Parathyroid adenoma (tissue), 2 donors: Measurements from ENCODE around the gene DENND5B.

Experiments
- H2AFZ ChIP-seq: fragments of 300-600 bp; sonication (generic); one replicate; pipeline ENCODE4 v1.7.0; 2017; ENCODE audit warnings: antibody characterized with exemption, mild to moderate bottlenecking
- H3K27ac ChIP-seq: fragments of 300-600 bp; sonication (generic); one replicate; pipeline ENCODE4 v1.7.0; 2017
- H3K27me3 ChIP-seq: fragments of 300-600 bp; sonication (generic); one replicate; pipeline ENCODE4 v1.7.0; 2017; ENCODE audit warnings: low read length; ENCODE audit not compliant: control insufficient read depth, insufficient read depth
- H3K36me3 ChIP-seq: fragments of 300-600 bp; sonication (generic); one replicate; pipeline ENCODE4 v1.7.0; 2017; ENCODE audit warnings: low read length; ENCODE audit not compliant: control insufficient read depth, insufficient read depth
- H3K4me1 ChIP-seq: fragments of 300-600 bp; sonication (generic); one replicate; pipeline ENCODE4 v1.7.0; 2017; ENCODE audit warnings: control low read depth
- H3K4me2 ChIP-seq: fragments of 300-600 bp; sonication (generic); one replicate; pipeline ENCODE4 v1.7.0; 2017; ENCODE audit warnings: low read length
- H3K4me3 ChIP-seq: fragments of 300-600 bp; sonication (generic); one replicate; pipeline ENCODE4 v1.7.0; 2017; ENCODE audit warnings: low read depth, low read length
- H3K79me2 ChIP-seq: fragments of 300-600 bp; sonication (generic); one replicate; pipeline ENCODE4 v1.7.0; 2017; ENCODE audit warnings: control low read depth
- H3K9ac ChIP-seq: fragments of 300-600 bp; sonication (generic); one replicate; pipeline ENCODE4 v1.7.0; 2017; ENCODE audit warnings: mild to moderate bottlenecking
- H3K9me3 ChIP-seq: fragments of 300-600 bp; sonication (generic); one replicate; pipeline ENCODE4 v1.7.0; 2017; ENCODE audit warnings: low read length; ENCODE audit not compliant: control insufficient read depth
- TF ChIP-seq, protein P1 (sequence below): fragments of 300-600 bp; sonication (generic); IDR thresholded peaks from one replicate; pipeline ENCODE4 v1.7.0; 2017; ENCODE audit warnings: antibody characterized with exemption, mild to moderate bottlenecking
- donor health status: primary hyperparathyroidism.

The DENND5B gene

DNA sequence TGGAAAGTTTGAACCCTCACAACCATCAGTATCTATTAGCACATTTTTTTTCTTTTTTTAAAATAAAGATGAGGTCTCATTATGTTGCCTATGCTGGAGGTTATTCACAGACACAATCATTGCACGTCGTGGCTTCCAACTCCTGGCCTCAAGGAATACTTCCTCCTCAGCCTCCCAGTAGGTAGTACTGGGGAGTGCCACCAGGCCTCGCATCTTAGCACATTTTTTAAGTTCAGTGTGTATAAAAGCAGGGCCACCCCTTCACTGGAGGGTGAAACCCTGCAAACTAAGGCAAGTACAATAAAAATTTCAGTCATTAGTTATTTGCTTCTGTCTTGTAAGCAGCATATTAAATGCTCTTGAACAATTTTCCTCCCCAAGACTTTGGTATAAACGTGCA lies 150.8 kb downstream of the DENND5B start:
- Histone ChIP-seq H3K4me3 (no peak overlapping the region), H3K4me2 (no peak overlapping the region), H3K27ac (no peak overlapping the region), H3K9ac (no peak overlapping the region), H3K9me3 (no peaks in the 10 kb centered on the region), H3K27me3 (no peaks in the 10 kb centered on the region), H3K36me3 (no peaks in the 10 kb centered on the region), H3K4me1 (no peaks in the 10 kb centered on the region), H3K79me2 (no peaks in the 10 kb centered on the region), H2AFZ (no peak overlapping the region)
- TF ChIP-seq, protein P1, sequence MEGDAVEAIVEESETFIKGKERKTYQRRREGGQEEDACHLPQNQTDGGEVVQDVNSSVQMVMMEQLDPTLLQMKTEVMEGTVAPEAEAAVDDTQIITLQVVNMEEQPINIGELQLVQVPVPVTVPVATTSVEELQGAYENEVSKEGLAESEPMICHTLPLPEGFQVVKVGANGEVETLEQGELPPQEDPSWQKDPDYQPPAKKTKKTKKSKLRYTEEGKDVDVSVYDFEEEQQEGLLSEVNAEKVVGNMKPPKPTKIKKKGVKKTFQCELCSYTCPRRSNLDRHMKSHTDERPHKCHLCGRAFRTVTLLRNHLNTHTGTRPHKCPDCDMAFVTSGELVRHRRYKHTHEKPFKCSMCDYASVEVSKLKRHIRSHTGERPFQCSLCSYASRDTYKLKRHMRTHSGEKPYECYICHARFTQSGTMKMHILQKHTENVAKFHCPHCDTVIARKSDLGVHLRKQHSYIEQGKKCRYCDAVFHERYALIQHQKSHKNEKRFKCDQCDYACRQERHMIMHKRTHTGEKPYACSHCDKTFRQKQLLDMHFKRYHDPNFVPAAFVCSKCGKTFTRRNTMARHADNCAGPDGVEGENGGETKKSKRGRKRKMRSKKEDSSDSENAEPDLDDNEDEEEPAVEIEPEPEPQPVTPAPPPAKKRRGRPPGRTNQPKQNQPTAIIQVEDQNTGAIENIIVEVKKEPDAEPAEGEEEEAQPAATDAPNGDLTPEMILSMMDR, result no peak

DNA sequence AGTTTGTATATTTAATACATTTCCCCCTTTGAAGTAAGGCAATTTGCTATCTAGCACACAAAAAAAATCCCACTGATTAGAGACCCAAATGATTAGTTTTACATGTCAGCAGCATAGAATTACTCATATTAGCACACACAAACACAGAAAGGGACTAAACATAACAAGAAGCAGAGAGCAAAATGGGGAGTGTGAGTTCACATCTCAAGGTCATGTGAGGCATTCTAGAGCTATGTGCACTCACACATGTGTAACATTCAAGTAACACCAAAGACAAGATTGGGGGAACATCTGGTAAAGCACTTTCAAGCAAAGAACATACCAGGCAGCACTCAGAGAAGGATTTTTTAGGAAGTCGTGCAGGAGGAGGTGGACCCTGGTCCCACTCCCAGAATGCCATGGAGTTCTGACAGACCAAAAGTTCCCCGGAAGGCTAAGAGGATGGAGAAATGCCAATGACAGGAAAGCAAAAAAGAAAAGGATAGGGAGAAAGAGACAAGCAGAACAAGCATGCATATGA lies 159.2 kb downstream of the DENND5B start:
- Histone ChIP-seq H3K4me2 (no peak overlapping the region), H3K4me1 (no peaks in the 10 kb centered on the region), H3K27ac (no peak overlapping the region), H3K79me2 (no peaks in the 10 kb centered on the region), H3K9ac (no peak overlapping the region), H2AFZ (no peak overlapping the region), H3K9me3 (no peaks in the 10 kb centered on the region), H3K27me3 (no peaks in the 10 kb centered on the region), H3K4me3 (no peak overlapping the region), H3K36me3 (no peaks in the 10 kb centered on the region)
- TF ChIP-seq, protein P1, result no peak

- Histone ChIP-seq H3K4me1 (no peaks in the 10 kb centered on the region), H3K36me3 (no peaks in the 10 kb centered on the region)
Observed at GRCh38 chr12:31423405-31423804, 167.5 kb downstream of the DENND5B start.

GRCh38 chr12:31412292-31412801 lies 178.6 kb downstream of the DENND5B start:
- TF ChIP-seq, protein P1, result no peak
- Histone ChIP-seq H2AFZ (no peak overlapping the region), H3K4me3 (no peak overlapping the region), H3K27me3 (no peaks in the 10 kb centered on the region), H3K27ac (no peak overlapping the region), H3K79me2 (no peaks in the 10 kb centered on the region), H3K9me3 (no peaks in the 10 kb centered on the region), H3K4me1 (no peaks in the 10 kb centered on the region), H3K36me3 (no peaks in the 10 kb centered on the region), H3K4me2 (no peak overlapping the region), H3K9ac (no peak overlapping the region)

More at GRCh38 chr12:31423405-31423804, 167.5 kb downstream of the DENND5B start:
- Histone ChIP-seq H3K9ac (no peak overlapping the region), H3K4me2 (no peak overlapping the region), H2AFZ (no peak overlapping the region), H3K9me3 (no peaks in the 10 kb centered on the region), H3K27ac (no peak overlapping the region), H3K27me3 (no peaks in the 10 kb centered on the region), H3K4me3 (no peak overlapping the region), H3K79me2 (no peaks in the 10 kb centered on the region)
- TF ChIP-seq, protein P1, result no peak

DNA sequence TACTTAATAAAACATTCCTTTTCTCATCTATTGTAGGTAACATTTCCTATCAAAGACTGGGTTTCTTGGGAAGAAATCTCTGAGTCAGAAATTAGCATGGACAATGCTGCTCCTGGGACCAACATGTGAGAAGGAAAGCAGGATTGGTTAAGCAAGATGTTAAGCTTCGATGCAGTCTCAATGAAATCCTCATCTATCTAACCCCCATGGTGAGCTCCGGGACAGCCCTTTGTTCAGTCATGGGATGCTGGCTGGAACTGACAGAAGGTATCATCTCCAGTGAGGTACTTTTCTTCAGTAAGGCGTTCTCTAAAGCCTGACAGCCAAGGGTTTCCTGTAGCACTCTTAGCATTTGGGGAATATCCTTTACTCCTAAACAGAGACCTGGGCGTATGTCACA lies 182.2 kb downstream of the DENND5B start:
- H3K4me1 ChIP-seq, result no peaks in the 10 kb centered on the region

More for the DNA sequence above, 182.2 kb downstream of the DENND5B start:
- Histone ChIP-seq H3K4me2 (no peak overlapping the region), H3K27me3 (no peaks in the 10 kb centered on the region), H3K36me3 (no peaks in the 10 kb centered on the region), H3K79me2 (no peaks in the 10 kb centered on the region), H3K27ac (no peak overlapping the region), H3K9ac (no peak overlapping the region), H3K9me3 (no peaks in the 10 kb centered on the region), H2AFZ (no peak overlapping the region), H3K4me3 (no peak overlapping the region)
- TF ChIP-seq, protein P1, result no peak
